ENCODE measurements around the gene ATG4B. TPM values are rescaled to one million over a fixed set of nuclear protein-coding genes. Genes with fewer than 3 reads are reported as not detected.

ATG4B gene
- total RNA-seq, 4 donors from 2014 or later, result 61.8 to 146 (median 87.2) TPM

GRCh38 chr2:241701149-241701398 lies 63.6 kb downstream of the ATG4B start:
- Histone ChIP-seq H3K27ac (peak overlapping the region; percentile 83 to 98 (median 93)), H3K4me1 (peaks cover 0 to 21% (median 14%) of the 10 kb centered on the region in 4 donors), H3K9me3 (peaks cover 0 to 3% (median 0%) of the 10 kb centered on the region in 4 donors), H3K27me3 (no peaks in the 10 kb centered on the region), H3K36me3 (peaks cover 2 to 21% (median 7%) of the 10 kb centered on the region in 3 donors), H3K4me3 (peak overlapping the region; percentile 74 to 98 (median 93))
- WGBS, 2 donors, result 2 to 5% methylated on average over 15 to 17 of the region's 17 CpGs
- TF ChIP-seq POLR2A (IDR thresholded peaks at IDR 0.05) (no peak), CTCF (IDR thresholded peaks at IDR 0.05) (peak in 2 of 5 experiments; percentile 53 to 55), EP300 (IDR thresholded peaks at IDR 0.05) (no peak)
- no peak for DNase-seq (ENCODE audit: low spot score in 2 of 2)

DNA sequence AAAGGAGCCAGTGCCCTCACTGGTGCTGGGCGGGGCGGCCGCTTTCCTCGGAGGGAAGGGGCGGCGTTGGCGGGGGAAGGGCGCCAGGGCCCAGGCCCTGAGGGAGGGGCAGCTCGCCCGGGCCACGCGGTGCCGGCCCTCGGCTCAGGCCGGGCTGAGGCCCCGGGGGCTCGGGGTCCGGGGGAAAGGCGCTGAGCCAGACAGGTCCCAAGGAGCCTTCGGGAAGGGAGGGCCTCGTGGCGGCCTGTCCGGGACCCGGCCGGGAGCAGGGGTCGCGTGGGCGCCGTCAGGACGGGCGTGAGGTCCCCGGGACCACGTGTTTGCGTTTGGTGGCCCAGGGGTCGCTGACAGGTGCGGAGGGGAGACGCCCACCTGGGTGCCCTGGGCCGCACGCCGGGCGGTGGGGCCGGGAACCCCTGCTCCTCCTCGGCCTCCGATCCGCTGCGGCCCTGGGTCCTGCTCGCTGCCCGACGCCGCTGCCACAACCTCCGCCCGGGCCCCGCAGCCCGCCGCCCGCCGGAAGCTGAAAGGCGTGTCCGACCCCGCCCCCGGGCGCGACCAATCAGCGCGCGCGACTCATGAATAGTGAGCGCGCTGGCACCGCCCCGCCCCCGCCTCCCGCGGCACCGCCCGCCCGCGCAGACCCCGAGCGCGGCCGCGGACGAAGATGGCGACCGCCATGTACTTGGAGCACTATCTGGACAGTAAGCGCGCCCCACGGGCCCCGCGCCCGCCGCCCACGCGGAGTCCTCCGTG lies 64.1 kb downstream of the ATG4B start, which contains the start of gene ING5:
TSS of gene ING5 (plus strand) at position 641 of the 756 bp plus-strand sequence. CDS start at position 668, 27 bp downstream.
- Histone ChIP-seq H3K4me3 (peak within 1 kb of the TSS; percentile 74 to 98 (median 93)), H3K36me3 (peaks cover 3 to 24% (median 10%) of the 10 kb centered on the region in 3 donors), H3K9me3 (peaks cover 0 to 8% (median 0%) of the 10 kb centered on the region in 4 donors), H3K4me1 (peaks cover 0 to 21% (median 14%) of the 10 kb centered on the region in 4 donors), H3K27ac (peak within 1 kb of the TSS; percentile 83 to 98 (median 93)), H3K27me3 (no peaks in the 10 kb centered on the region)
- peak; percentile 97 to 98 for DNase-seq (ENCODE audit: low spot score in 2 of 2)
- TF ChIP-seq EP300 (IDR thresholded peaks at IDR 0.05) (peak in 1 of 2 donors; percentile 74), POLR2A (IDR thresholded peaks at IDR 0.05) (peak; percentile 71 to 82), CTCF (IDR thresholded peaks at IDR 0.05) (peak in 2 of 5 experiments; percentile 54 to 66)
- 0 to 1% methylated on average over 4 to 64 of the region's 96 CpGs for WGBS, 2 donors

GRCh38 chr2:241702155-241703031 lies 64.9 kb downstream of the ATG4B start:
- TF ChIP-seq CTCF (IDR thresholded peaks at IDR 0.05), result peak in 2 of 5 experiments; percentile 20 to 42
- TF ChIP-seq POLR2A (IDR thresholded peaks at IDR 0.05), result no peak
- Histone ChIP-seq H3K4me3 (peak overlapping the region; percentile 74 to 98 (median 85)), H3K27ac (peak overlapping the region; percentile 83 to 98 (median 93)), H3K9me3 (peaks cover 0 to 13% (median 0%) of the 10 kb centered on the region in 4 donors), H3K27me3 (no peaks in the 10 kb centered on the region), H3K36me3 (peaks cover 3 to 32% (median 11%) of the 10 kb centered on the region in 3 donors), H3K4me1 (peaks cover 0 to 21% (median 14%) of the 10 kb centered on the region in 4 donors)
- 0 to 1% methylated on average over 5 to 18 of the region's 98 CpGs for whole genome bisulfite sequencing, 2 donors
- DNase-seq (ENCODE audit: low spot score in 2 of 2), result peak; percentile 59 to 70

GRCh38 chr2:241703032-241703604 lies 65.6 kb downstream of the ATG4B start:
- H3K36me3 ChIP-seq, result peaks cover 3 to 39% (median 15%) of the 10 kb centered on the region in 3 donors
- H3K27ac ChIP-seq, result peak overlapping the region; percentile 11 to 98 (median 82)
- DNase-seq (ENCODE audit: low spot score in 2 of 2), result no peak
- peak overlapping the region; percentile 74 to 98 (median 85) for H3K4me3 ChIP-seq
- H3K9me3 ChIP-seq, result peaks cover 0 to 13% (median 0%) of the 10 kb centered on the region in 4 donors
- 32 to 54% methylated on average over 7 to 11 of the region's 11 CpGs for WGBS, 2 donors
- H3K27me3 ChIP-seq, result no peaks in the 10 kb centered on the region
- peaks cover 0 to 21% (median 14%) of the 10 kb centered on the region in 4 donors for H3K4me1 ChIP-seq
- TF ChIP-seq EP300 (IDR thresholded peaks at IDR 0.05) (no peak), CTCF (IDR thresholded peaks at IDR 0.05) (no peak)
